ENCODE measurements around the gene PDZD2. TPM values are rescaled to one million over a fixed set of nuclear protein-coding genes. Genes with fewer than 3 reads are reported as not detected.

PDZD2 gene
- total RNA-seq, 1 experiment from 2014 or later, result 0.37 TPM

DNA sequence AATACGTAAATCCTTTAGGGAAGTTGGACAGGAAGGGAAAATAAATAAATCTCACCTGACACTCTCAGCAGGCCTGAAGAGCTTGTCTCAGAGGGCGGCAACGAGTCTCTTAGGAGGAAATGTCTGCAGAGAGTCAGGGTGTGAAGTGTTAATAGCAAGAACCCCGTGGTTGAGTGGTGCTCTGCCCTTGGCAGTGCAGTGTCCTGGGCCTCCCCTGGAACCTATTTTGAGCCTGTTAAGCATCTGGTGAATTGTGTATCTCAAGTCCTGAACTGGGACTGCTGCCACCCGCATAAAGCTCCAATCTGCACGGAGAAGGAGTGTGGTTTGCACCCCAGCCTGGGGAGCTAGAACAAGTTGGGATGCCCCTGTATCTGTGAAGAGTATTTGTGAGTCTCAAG lies 323.4 kb downstream of the PDZD2 start:
- ChIA-PET RAD21 (ENCODE audit: low non-redundant PET in 1 of 2, low total read pairs in 2 of 2, uncharacterized antibody in 2 of 2, unreplicated experiment in 2 of 2) (no interaction called here), POLR2A (no interaction called here), CTCF (no interaction called here)
- no peaks in the 10 kb centered on the region for H3K36me3 ChIP-seq (ENCODE audit: control insufficient read depth in 1 of 2, insufficient read depth in 2 of 2, low read length in 2 of 2)
- intact Hi-C loops (cut with micrococcal nuclease), result no loop called here
- H3K79me2 ChIP-seq (ENCODE audit: insufficient read depth, low read length), result no peaks in the 10 kb centered on the region
- peaks cover 21 to 26% of the 10 kb centered on the region in 2 experiments for H3K4me1 ChIP-seq (ENCODE audit: control insufficient read depth in 1 of 2, insufficient read depth in 2 of 2, low read length in 2 of 2)
- no TSS peak for BruUV-seq (replicated peaks)
- no peak for DNase-seq (ENCODE audit: low read depth, low spot score)
- TF ChIP-seq SIN3A (IDR thresholded peaks at IDR 0.05; ENCODE audit: low read depth) (no peak), ZFX (IDR thresholded peaks at IDR 0.05) (no peak), EZH2 (IDR thresholded peaks at IDR 0.05) (no peak)
- TF ChIP-seq, protein P1, sequence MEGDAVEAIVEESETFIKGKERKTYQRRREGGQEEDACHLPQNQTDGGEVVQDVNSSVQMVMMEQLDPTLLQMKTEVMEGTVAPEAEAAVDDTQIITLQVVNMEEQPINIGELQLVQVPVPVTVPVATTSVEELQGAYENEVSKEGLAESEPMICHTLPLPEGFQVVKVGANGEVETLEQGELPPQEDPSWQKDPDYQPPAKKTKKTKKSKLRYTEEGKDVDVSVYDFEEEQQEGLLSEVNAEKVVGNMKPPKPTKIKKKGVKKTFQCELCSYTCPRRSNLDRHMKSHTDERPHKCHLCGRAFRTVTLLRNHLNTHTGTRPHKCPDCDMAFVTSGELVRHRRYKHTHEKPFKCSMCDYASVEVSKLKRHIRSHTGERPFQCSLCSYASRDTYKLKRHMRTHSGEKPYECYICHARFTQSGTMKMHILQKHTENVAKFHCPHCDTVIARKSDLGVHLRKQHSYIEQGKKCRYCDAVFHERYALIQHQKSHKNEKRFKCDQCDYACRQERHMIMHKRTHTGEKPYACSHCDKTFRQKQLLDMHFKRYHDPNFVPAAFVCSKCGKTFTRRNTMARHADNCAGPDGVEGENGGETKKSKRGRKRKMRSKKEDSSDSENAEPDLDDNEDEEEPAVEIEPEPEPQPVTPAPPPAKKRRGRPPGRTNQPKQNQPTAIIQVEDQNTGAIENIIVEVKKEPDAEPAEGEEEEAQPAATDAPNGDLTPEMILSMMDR (IDR thresholded peaks at IDR 0.05 in 2 of 3, conservative IDR thresholded peaks at IDR 0.05 in 1 of 3; ENCODE audit: borderline replicate concordance in 1 of 3, insufficient read depth in 1 of 3, low read depth in 2 of 3, low read length in 2 of 3), result no peak
- H4K20me1 ChIP-seq (ENCODE audit: insufficient read depth), result no peaks in the 10 kb centered on the region
- no peak overlapping the region for H3K9ac ChIP-seq (ENCODE audit: low read length)
- no peak overlapping the region for H3K4me3 ChIP-seq (replicated peaks in 1 of 2; ENCODE audit: low read depth in 1 of 2, low read length in 2 of 2)
- H3K27ac ChIP-seq (ENCODE audit: low read depth, low read length), result peak overlapping the region; percentile 27
- no peaks in the 10 kb centered on the region for H3K9me3 ChIP-seq (ENCODE audit: control insufficient read depth in 1 of 2, insufficient read depth in 1 of 2, low read depth in 1 of 2, low read length in 2 of 2)
- H3K9me2 ChIP-seq (ENCODE audit: insufficient read depth), result no peaks in the 10 kb centered on the region
- peak overlapping the region; percentile 43 for H3K4me2 ChIP-seq (ENCODE audit: low read length)
- no peak; the same call in 1 of the 2 replicates for ATAC-seq
- no peak overlapping the region for H2AFZ ChIP-seq (ENCODE audit: low read depth, low read length, poor library complexity, severe bottlenecking)
- H3K27me3 ChIP-seq (ENCODE audit: insufficient read depth, low read length), result no peaks in the 10 kb centered on the region

- H3K27ac ChIP-seq (ENCODE audit: low read depth, low read length), result peak overlapping the region; percentile 27; the same call in 1 of the 2 replicates
- intact Hi-C loops (cut with micrococcal nuclease), result no loop called here
- H3K4me3 ChIP-seq (replicated peaks in 1 of 2; ENCODE audit: low read depth in 1 of 2, low read length in 2 of 2), result no peak overlapping the region
- no peak overlapping the region for H3K9ac ChIP-seq (ENCODE audit: low read length)
- H3K79me2 ChIP-seq (ENCODE audit: insufficient read depth, low read length), result no peaks in the 10 kb centered on the region
- peak overlapping the region; percentile 13 for H2AFZ ChIP-seq (ENCODE audit: low read depth, low read length, poor library complexity, severe bottlenecking)
- no peaks in the 10 kb centered on the region for H4K20me1 ChIP-seq (ENCODE audit: insufficient read depth)
- no TSS peak for BruUV-seq (replicated peaks)
- peak; percentile 87 for ATAC-seq
- H3K9me2 ChIP-seq (ENCODE audit: insufficient read depth), result no peaks in the 10 kb centered on the region
- DNase-seq (ENCODE audit: low read depth, low spot score), result peak; percentile 38
- CTCF ChIA-PET, result no interaction called here
- H3K9me3 ChIP-seq (ENCODE audit: control insufficient read depth in 1 of 2, insufficient read depth in 1 of 2, low read depth in 1 of 2, low read length in 2 of 2), result no peaks in the 10 kb centered on the region
- H3K27me3 ChIP-seq (ENCODE audit: insufficient read depth, low read length), result no peaks in the 10 kb centered on the region
- no peaks in the 10 kb centered on the region for H3K36me3 ChIP-seq (ENCODE audit: control insufficient read depth in 1 of 2, insufficient read depth in 2 of 2, low read length in 2 of 2)
- POLR2A ChIA-PET, result no interaction called here
- RAD21 ChIA-PET (ENCODE audit: low non-redundant PET in 1 of 2, low total read pairs in 2 of 2, uncharacterized antibody in 2 of 2, unreplicated experiment in 2 of 2), result no interaction called here
- H3K4me2 ChIP-seq (ENCODE audit: low read length), result peak overlapping the region; percentile 43
- H3K4me1 ChIP-seq (ENCODE audit: control insufficient read depth in 1 of 2, insufficient read depth in 2 of 2, low read length in 2 of 2), result peaks cover 21 to 26% of the 10 kb centered on the region in 2 experiments
- TF ChIP-seq ZBTB33 (IDR thresholded peaks at IDR 0.05; ENCODE audit: extremely low read depth, insufficient replicate concordance, low read length) (no peak), EZH2 (IDR thresholded peaks at IDR 0.05) (no peak), CBX3 (IDR thresholded peaks at IDR 0.05; ENCODE audit: low read depth) (peak; percentile 57), EGR1 (IDR thresholded peaks at IDR 0.05; ENCODE audit: low read depth) (0 out of 2 replicates have a peak, but pooled peaks have one; percentile 19), FOSL1 (IDR thresholded peaks at IDR 0.05; ENCODE audit: low read depth) (peak; percentile 81), RAD21 (IDR thresholded peaks at IDR 0.05; ENCODE audit: low read depth) (no peak; the same call in 1 of the 2 replicates), YY1 (IDR thresholded peaks at IDR 0.05; ENCODE audit: extremely low read depth, insufficient replicate concordance, low read depth, low read length) (no peak), ZNF274 (IDR thresholded peaks at IDR 0.05; ENCODE audit: low read depth, low read length) (no peak), ZFX (IDR thresholded peaks at IDR 0.05) (no peak), ATF3 (IDR thresholded peaks at IDR 0.05) (no peak), MAX (IDR thresholded peaks at IDR 0.05) (peak; percentile 42)
- TF ChIP-seq, protein P1 (IDR thresholded peaks at IDR 0.05 in 2 of 3, conservative IDR thresholded peaks at IDR 0.05 in 1 of 3; ENCODE audit: borderline replicate concordance in 1 of 3, insufficient read depth in 1 of 3, low read depth in 2 of 3, low read length in 2 of 3), result no peak
These were observed 324.0 kb downstream of the PDZD2 start for GRCh38 chr5:31962871-31963307.
